Keratinocyte (primary cell): ENCODE measurements around the gene NGRN.

ENCODE experiments used
- EZH2 ChIP-seq: IDR thresholded peaks from one replicate; pipeline ENCODE4 v1.6.1; 2012; ENCODE audit warnings: inconsistent platforms, mild to moderate bottlenecking, low read length, moderate library complexity
- TF ChIP-seq, protein P1 (sequence below), 3 experiments: IDR thresholded peaks in 1 of 3; conservative IDR thresholded peaks in 1 of 3; optimal IDR thresholded peaks in 1 of 3; 2 replicates in 2 of 3; 3 replicates in 1 of 3; pipeline versions ENCODE3 to v1.5.1; 2011; ENCODE audit warnings: low read length in 3 of 3, mild to moderate bottlenecking in 3 of 3, moderate library complexity in 2 of 3, control low read depth in 1 of 3, inconsistent platforms in 1 of 3; ENCODE audit not compliant: insufficient read depth in 2 of 3; ENCODE audit errors: extremely low read depth in 1 of 3

GRCh38 chr15:90301707-90302300 is 36.3 kb downstream of the NGRN start:
- TF ChIP-seq, protein P1, sequence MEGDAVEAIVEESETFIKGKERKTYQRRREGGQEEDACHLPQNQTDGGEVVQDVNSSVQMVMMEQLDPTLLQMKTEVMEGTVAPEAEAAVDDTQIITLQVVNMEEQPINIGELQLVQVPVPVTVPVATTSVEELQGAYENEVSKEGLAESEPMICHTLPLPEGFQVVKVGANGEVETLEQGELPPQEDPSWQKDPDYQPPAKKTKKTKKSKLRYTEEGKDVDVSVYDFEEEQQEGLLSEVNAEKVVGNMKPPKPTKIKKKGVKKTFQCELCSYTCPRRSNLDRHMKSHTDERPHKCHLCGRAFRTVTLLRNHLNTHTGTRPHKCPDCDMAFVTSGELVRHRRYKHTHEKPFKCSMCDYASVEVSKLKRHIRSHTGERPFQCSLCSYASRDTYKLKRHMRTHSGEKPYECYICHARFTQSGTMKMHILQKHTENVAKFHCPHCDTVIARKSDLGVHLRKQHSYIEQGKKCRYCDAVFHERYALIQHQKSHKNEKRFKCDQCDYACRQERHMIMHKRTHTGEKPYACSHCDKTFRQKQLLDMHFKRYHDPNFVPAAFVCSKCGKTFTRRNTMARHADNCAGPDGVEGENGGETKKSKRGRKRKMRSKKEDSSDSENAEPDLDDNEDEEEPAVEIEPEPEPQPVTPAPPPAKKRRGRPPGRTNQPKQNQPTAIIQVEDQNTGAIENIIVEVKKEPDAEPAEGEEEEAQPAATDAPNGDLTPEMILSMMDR (optimal IDR thresholded peaks at IDR 0.05 in 1 of 3, IDR thresholded peaks at IDR 0.05 in 1 of 3, conservative IDR thresholded peaks at IDR 0.05 in 1 of 3; ENCODE audit: extremely low read depth in 1 of 3, insufficient read depth in 2 of 3, low read length in 3 of 3), result no peak
- TF ChIP-seq EZH2, result no peak
